22Rv1 (cell line): ENCODE data around the gene BABAM2.

ENCODE experiments used
- ZFX ChIP-seq: fragments of 450-650 bp; IDR thresholded peaks from 2 replicates; pipeline ENCODE4 v1.6.1; 2017; ENCODE audit warnings: antibody characterized with exemption, borderline replicate concordance
- TF ChIP-seq, protein P1 (sequence below): fragments of 450-650 bp; IDR thresholded peaks from 2 replicates; pipeline ENCODE4 v1.5.1; 2017; ENCODE audit warnings: mild to moderate bottlenecking

DNA sequence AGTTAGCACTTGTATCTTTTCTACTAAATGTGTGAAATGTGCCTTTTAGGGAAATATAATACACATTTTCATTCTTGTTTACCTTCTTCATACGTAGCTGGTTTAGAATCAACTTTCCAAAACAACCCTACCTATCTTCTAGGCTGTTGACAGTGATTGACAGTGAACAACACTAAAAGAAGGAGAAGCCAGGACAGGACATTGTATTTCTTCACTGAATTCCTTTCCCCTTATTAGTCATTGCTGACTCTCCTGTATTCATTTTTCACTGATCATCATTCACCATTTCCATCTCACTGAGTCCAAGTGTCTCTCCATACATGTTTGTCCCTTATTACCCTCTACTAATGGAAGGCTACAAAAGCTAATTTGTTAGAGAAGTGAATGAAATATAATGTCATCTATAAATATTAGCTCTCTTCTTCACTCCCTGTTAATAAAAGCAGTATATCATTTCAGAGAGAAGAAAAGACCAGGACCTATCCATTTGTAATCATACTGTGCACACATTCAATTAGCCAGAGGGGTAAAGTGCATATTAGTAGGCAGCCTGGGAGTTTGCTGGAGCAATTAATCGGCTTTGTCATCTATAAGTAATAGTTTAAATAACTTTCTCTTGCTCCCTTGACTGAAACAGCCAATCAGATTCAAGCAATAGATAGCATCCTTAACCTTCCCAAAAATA is 309.6 kb downstream of the BABAM2 start:
- TF ChIP-seq, protein P1, sequence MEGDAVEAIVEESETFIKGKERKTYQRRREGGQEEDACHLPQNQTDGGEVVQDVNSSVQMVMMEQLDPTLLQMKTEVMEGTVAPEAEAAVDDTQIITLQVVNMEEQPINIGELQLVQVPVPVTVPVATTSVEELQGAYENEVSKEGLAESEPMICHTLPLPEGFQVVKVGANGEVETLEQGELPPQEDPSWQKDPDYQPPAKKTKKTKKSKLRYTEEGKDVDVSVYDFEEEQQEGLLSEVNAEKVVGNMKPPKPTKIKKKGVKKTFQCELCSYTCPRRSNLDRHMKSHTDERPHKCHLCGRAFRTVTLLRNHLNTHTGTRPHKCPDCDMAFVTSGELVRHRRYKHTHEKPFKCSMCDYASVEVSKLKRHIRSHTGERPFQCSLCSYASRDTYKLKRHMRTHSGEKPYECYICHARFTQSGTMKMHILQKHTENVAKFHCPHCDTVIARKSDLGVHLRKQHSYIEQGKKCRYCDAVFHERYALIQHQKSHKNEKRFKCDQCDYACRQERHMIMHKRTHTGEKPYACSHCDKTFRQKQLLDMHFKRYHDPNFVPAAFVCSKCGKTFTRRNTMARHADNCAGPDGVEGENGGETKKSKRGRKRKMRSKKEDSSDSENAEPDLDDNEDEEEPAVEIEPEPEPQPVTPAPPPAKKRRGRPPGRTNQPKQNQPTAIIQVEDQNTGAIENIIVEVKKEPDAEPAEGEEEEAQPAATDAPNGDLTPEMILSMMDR, result no peak
- TF ChIP-seq ZFX, result no peak
